ENCODE data around the gene OSTF1.

Gene OSTF1

GRCh38 chr9:75163764-75164163 lies 75.5 kb downstream of the OSTF1 start:
- no peak for DNase-seq (ENCODE audit: low read depth in 2 of 2)

DNA sequence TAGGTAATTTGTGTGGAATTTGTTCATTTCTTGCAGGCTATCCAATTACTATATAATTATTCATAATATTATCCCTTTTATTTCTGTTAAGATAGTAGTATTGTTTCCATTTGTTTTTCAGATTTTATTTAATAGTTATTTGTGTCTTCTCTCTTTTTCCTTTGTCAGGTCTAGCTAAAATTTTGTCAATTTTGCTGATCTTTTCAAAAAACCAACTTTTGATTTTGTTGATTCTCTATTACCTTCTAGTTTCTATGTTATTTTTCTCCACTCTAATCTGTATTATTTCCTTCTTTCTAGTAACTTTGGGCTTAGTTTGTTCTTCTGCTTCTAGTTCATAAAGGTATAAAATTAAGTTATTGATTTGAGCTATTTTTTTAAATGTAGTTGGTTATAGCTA lies 76.3 kb downstream of the OSTF1 start:
- DNase-seq (ENCODE audit: low read depth in 2 of 2): no peak

DNA sequence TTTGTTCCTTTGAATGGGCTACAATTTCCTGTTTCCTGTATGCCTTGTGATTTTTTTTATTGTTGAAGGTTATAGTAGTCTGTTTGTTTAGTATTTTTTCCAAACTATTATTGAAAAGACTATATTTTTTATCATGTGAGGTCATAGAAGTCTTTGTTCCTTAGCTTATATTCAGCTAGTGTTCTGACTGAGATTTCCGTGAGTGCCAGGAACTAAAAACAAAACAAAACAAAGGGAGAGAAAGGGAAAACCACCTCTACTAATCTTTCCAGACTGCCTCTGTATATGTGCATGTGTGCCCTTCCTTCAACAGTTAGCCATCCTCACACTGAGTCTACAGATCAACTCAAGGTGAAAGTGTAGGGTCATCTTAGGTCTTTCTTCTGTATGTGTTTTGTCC lies 79.0 kb downstream of the OSTF1 start:
- DNase-seq (ENCODE audit: low read depth in 2 of 2): no peak

- no peak for DNase-seq (ENCODE audit: low read depth in 2 of 2)
Observed at GRCh38 chr9:75168270-75169178, 80.2 kb downstream of the OSTF1 start.

- no peak for DNase-seq (ENCODE audit: low read depth in 2 of 2)
Observed at GRCh38 chr9:75169623-75170022, 81.3 kb downstream of the OSTF1 start.

DNA sequence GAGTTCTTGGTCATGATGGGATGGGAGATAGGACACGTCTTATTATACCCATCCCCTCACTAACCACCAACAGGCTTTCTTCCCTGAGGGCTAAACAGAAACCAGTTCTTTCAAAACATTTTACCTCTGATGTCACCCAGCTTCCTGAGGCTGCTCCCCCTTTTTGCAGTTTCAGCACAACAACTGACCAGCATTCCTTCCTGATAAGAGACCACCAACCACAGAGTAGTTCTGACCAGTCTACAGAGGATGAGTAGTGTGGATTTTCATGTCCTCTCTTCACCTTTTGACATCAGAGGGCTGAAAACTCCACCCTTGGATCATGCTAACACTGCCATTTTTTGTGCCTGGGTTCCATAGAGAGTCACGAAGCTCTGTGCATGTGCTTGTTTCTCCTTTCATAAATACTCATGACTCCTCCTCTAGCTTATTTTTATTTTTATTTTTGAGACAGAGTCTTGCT lies 82.6 kb downstream of the OSTF1 start:
- no peak for DNase-seq (ENCODE audit: low read depth in 2 of 2)

DNA sequence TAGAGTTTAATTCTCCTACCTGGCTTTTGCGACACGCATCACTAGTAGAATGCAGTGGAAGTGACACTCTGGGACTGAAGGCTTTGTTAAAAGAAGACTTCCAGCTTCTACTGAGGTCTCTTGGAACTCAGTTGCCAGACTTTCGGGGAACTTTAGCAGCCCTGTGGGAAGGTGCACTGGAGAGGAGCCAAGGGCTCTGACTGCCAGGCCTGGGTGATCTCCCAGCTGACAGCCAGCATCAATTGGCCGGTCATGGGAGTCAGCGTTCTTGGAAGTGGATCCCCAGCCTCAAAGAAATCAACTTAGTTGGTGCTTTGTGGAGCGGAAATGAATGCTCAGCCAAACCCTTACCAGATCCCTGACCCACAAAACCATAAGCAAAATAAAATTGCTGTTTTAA lies 87.1 kb downstream of the OSTF1 start:
- no peak for DNase-seq (ENCODE audit: low read depth in 2 of 2)

DNA sequence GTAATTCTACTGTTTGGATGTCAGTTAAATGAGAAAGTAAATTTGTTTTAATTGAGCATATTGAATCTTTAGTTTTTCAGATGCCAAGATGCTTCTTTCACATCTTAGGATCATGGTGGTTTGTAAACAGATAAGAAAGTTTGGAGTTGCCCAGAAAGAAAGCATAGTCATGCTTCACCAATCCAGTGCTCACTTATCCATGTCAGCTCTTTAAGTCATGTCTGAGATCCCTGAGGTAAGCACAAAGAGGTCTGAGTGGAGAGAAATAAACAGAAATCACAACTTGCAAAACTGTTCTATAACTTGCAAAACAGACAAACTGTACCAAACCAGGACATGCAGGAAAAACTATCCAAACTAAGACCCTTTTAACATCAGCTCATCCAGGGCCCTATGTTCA lies 87.7 kb downstream of the OSTF1 start:
- no peak for DNase-seq (ENCODE audit: low read depth in 2 of 2)

GRCh38 chr9:75181750-75182149 lies 93.4 kb downstream of the OSTF1 start:
- no peak for DNase-seq (ENCODE audit: low read depth in 2 of 2)

DNA sequence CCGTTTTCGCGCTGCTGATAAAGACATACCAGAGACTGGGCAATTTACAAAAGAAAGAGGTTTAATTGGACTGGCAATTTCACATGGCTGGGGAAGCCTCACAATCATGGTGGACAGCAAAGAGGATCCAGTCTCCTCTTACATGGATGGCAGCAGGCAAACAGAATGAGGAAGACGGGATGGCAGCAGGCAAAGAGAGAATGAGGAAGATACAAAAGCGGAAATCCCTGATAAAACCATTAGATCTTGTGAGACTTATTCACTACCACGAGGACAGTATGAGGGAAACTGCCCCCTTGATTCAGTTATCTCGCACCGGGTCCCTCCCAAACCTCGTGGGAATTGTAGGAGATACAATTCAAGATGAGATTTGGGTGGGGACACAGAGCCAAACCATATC lies 95.0 kb downstream of the OSTF1 start:
- no peak for DNase-seq (ENCODE audit: low read depth in 2 of 2)

GRCh38 chr9:75184471-75184870 lies 96.2 kb downstream of the OSTF1 start:
- no peak for DNase-seq (ENCODE audit: low read depth in 2 of 2)

DNA sequence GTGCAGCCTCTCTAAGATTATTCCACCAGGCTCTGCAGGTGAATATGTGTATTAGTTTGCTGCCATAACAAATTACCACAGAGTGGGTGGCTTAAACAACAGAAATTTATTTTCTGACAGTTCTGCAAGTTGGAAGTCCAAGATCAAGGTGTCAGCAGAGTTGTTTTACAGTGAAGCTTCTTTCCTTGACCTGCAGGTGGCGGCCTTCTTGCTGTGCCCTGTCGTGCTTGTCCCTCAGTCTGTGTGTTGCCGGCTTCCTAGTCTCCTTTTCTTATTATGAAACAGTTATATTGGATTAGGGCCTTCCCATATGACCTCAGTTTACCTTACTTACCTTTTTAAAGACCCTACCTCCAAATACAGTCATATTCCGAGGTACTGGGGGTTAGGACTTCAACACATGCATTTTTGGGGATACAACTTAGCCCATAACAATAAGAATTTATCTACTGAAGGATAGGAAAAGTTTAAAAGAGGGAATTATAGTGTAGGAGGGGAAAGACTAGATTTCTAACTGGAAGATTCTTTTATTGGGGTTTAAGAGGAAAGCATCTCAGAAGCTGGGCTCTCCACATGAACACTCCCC lies 97.4 kb downstream of the OSTF1 start:
- DNase-seq (ENCODE audit: low read depth in 2 of 2): peak; percentile 45 to 51

DNA sequence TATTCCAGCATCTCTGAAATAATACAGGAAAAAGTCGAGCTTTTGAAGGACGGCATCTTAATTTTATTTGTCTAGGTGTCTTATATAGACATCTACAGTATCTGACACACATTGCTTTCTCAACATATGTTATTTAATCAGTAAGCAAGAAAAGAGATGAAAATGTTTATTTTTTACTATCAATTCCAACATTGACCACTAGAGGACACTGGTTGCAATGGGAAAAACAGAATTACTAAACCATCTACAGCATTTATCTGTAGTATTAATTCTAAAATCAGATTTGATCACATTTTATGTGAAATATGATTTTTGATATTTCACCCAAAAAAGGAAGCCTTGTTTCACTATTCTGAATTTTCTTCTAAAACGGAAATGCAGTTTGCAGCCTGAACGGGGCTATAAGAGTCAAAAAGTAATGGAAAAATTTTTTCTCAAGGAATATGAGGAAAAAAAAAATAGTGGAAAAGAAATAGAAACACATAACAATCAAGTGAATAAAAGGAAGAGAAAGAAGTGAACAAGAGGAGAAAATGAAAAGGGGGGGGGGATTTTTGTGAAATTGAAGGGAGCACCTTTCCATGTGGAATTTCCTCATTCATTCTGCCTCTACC lies 98.6 kb downstream of the OSTF1 start:
- DNase-seq (ENCODE audit: low read depth in 2 of 2): no peak

GRCh38 chr9:75188756-75189155 lies 100.4 kb downstream of the OSTF1 start:
- no peak for DNase-seq (ENCODE audit: low read depth in 2 of 2)

GRCh38 chr9:75190762-75191161 lies 102.4 kb downstream of the OSTF1 start:
- DNase-seq (ENCODE audit: low read depth in 2 of 2): no peak

Measured in stimulated activated CD4-positive, alpha-beta T cell treated with anti-CD3 and anti-CD28 coated beads, Interleukin-4, amount 100 ng/mL, for 48 hours (primary cell).